Spleen (tissue), 7 donors: Measurements from ENCODE around the gene CDCA8.

Source experiments
- CTCF ChIP-seq, 11 experiments: fragments of 200-600 bp in 7 of 11; fragments of 450-650 bp in 4 of 11; sonication (generic) in 4 of 11; IDR thresholded peaks in 8 of 11; conservative IDR thresholded peaks in 3 of 11; 1 replicate in 7 of 11; 2 replicates in 4 of 11; pipeline versions ENCODE4 v1.4.0 to v1.8.0; 2016 to 2021; ENCODE audit warnings: antibody characterized with exemption in 11 of 11, inconsistent platforms in 4 of 11, mild to moderate bottlenecking in 1 of 11
- POLR2A ChIP-seq, 3 donors: fragments of 450-650 bp; IDR thresholded peaks; one replicate each; pipeline ENCODE4 v1.5.1; 2017; ENCODE audit warnings: antibody characterized with exemption in 3 of 3, mild to moderate bottlenecking in 1 of 3
- donor health status: DM: no; HTN: no; CAD: no; lungs with moderate emphysema.
- donor health status: DM: no; HTN: no; CAD: no.
- donor health status: DM: no; HTN: no; CAD: no.

GRCh38 chr1:37753473-37754321 lies 61.4 kb downstream of the CDCA8 start:
- TF ChIP-seq POLR2A (IDR thresholded peaks at IDR 0.05) (no peak), CTCF (IDR thresholded peaks at IDR 0.05 in 8 of 11, conservative IDR thresholded peaks at IDR 0.05 in 3 of 11) (no peak)
